ENCODE results near the gene EPHB1.

DNA sequence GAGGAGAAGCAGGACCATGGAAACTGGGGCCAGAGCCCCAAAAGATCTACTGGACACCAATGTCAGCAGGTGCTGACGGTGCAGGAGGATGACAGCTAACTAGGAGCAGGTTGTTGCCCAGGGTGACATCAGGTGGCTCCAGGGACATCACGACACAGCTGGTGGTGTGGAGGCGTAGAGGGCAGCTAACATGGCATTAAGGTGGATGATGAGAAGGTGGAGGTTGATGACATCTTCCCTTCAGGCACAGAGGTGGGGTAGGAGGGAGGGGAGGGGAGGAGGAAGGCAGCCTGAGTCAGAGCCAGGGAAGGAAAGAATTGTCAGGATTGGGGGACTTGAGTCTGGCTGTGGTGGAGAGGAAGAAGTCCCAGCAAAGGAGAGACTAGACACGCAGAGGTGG lies 1.5 kb upstream of the EPHB1 start:
- TF ChIP-seq, protein P1, sequence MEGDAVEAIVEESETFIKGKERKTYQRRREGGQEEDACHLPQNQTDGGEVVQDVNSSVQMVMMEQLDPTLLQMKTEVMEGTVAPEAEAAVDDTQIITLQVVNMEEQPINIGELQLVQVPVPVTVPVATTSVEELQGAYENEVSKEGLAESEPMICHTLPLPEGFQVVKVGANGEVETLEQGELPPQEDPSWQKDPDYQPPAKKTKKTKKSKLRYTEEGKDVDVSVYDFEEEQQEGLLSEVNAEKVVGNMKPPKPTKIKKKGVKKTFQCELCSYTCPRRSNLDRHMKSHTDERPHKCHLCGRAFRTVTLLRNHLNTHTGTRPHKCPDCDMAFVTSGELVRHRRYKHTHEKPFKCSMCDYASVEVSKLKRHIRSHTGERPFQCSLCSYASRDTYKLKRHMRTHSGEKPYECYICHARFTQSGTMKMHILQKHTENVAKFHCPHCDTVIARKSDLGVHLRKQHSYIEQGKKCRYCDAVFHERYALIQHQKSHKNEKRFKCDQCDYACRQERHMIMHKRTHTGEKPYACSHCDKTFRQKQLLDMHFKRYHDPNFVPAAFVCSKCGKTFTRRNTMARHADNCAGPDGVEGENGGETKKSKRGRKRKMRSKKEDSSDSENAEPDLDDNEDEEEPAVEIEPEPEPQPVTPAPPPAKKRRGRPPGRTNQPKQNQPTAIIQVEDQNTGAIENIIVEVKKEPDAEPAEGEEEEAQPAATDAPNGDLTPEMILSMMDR (IDR thresholded peaks at IDR 0.05): no peak
- TF ChIP-seq POLR2A (IDR thresholded peaks at IDR 0.05) (no peak), POLR2AphosphoS5 (IDR thresholded peaks at IDR 0.05) (no peak)
